K562 (cell line): ENCODE data around the gene REX1BD. TPM values are rescaled to one million over a fixed set of nuclear protein-coding genes. Genes with fewer than 3 reads are reported as not detected.

Experiments
- CBFA2T3 ChIP-seq: fragments of 450-650 bp; IDR thresholded peaks from 2 replicates; pipeline ENCODE4 v1.6.1; 2017
- EP400 ChIP-seq: fragments of 450-650 bp; IDR thresholded peaks from 2 replicates; pipeline ENCODE4 v1.6.1; 2017; ENCODE audit warnings: antibody characterized with exemption, mild to moderate bottlenecking, moderate library complexity
- HDAC3 ChIP-seq: fragments of 450-650 bp; IDR thresholded peaks from 2 replicates; pipeline ENCODE4 v1.6.1; 2018; ENCODE audit warnings: borderline replicate concordance, mild to moderate bottlenecking, moderate library complexity; ENCODE audit not compliant: partially characterized antibody
- HNRNPLL ChIP-seq: fragments of 200-400 bp; formaldehyde crosslinking; IDR thresholded peaks from 2 replicates; pipeline ENCODE4 v1.6.1; 2017; ENCODE audit warnings: low read length, low read depth, mild to moderate bottlenecking; ENCODE audit not compliant: poor library complexity, severe bottlenecking
- MYBL2 ChIP-seq, 2 experiments: fragments of 450-650 bp in 1 of 2; sonication (generic) in 1 of 2; formaldehyde crosslinking in 1 of 2; IDR thresholded peaks; 2 replicates each; pipeline versions ENCODE4 v1.6.1 to v1.8.1; 2017 to 2022; ENCODE audit warnings: borderline replicate concordance in 1 of 2, inconsistent platforms in 1 of 2, low read depth in 1 of 2, mild to moderate bottlenecking in 1 of 2, missing genetic modification reagents in 1 of 2, moderate library complexity in 1 of 2
- PHF8 ChIP-seq: fragments of 200-600 bp; sonication (generic); IDR thresholded peaks from 2 replicates; pipeline ENCODE4 v1.6.1; 2012; ENCODE audit warnings: mixed run types, mild to moderate bottlenecking, inconsistent platforms, low read length, moderate library complexity, borderline replicate concordance
- THRA ChIP-seq: fragments of 450-650 bp; IDR thresholded peaks from 2 replicates; pipeline ENCODE4 v1.6.1; 2017; ENCODE audit warnings: mild to moderate bottlenecking, moderate library complexity
- TOE1 ChIP-seq, 2 experiments: fragments of 450-650 bp in 1 of 2; sonication (generic) in 1 of 2; formaldehyde crosslinking in 1 of 2; IDR thresholded peaks; 2 replicates each; pipeline versions ENCODE4 v1.7.1 to v1.8.0; 2016 to 2022; ENCODE audit warnings: borderline replicate concordance in 2 of 2, mild to moderate bottlenecking in 2 of 2, antibody characterized with exemption in 1 of 2, inconsistent platforms in 1 of 2, low read depth in 1 of 2, missing genetic modification reagents in 1 of 2, moderate library complexity in 1 of 2
- XRCC3 ChIP-seq: fragments of 450-650 bp; IDR thresholded peaks from 2 replicates; pipeline ENCODE4 v1.6.1; 2017; ENCODE audit warnings: mild to moderate bottlenecking, moderate library complexity
- ZKSCAN3 ChIP-seq: fragments of 250-450 bp; sonication (Bioruptor Pico); IDR thresholded peaks from 2 replicates; pipeline ENCODE4 v1.4.0; 2020
- ZNF121 ChIP-seq: sonication (generic); formaldehyde crosslinking; conservative IDR thresholded peaks from 2 replicates; pipeline ENCODE4 v1.8.0; 2022; ENCODE audit warnings: missing genetic modification reagents
- ZNF318 ChIP-seq, 2 experiments: fragments of 450-650 bp; IDR thresholded peaks; 2 replicates each; pipeline ENCODE4 v1.6.1; 2016; ENCODE audit warnings: mild to moderate bottlenecking in 2 of 2, borderline replicate concordance in 1 of 2, low read depth in 1 of 2, moderate library complexity in 1 of 2
- ZNF431 ChIP-seq: sonication (generic); formaldehyde crosslinking; IDR thresholded peaks from 2 replicates; pipeline ENCODE4 v1.8.0; 2022; ENCODE audit warnings: mild to moderate bottlenecking, missing genetic modification reagents
- ZNF639 ChIP-seq, 2 experiments: fragments of 200-800 bp in 1 of 2; sonication (Bioruptor generic) in 1 of 2; sonication (generic) in 1 of 2; formaldehyde crosslinking in 1 of 2; IDR thresholded peaks in 1 of 2; conservative IDR thresholded peaks in 1 of 2; 2 replicates each; pipeline versions ENCODE4 v1.5.0 to v1.6.1; 2016 to 2020; ENCODE audit warnings: missing compliant biosample characterization in 1 of 2, missing genetic modification characterization in 1 of 2, missing genetic modification reagents in 1 of 2
- polyA plus RNA-seq, 8 experiments: library from polyadenylated mRNA; depleted of rRNA in 4 of 8; stranded (reverse) in 5 of 8; unstranded in 3 of 8; fragments of >200 nt; fragmentation: Nextera tagmentation in 2 of 8; fragmentation: Illumina TruSeq in 1 of 8; extraction: Ambion mirVana in 2 of 8; extraction: Trizol in 1 of 8; gene quantifications; 2 replicates each; pipeline versions ENCODE4 v1.2.1 to v1.2.3, GENCODE V29; 2011 to 2014; ENCODE audit warnings: inconsistent platforms in 1 of 8, missing spikeins in 1 of 8
- total RNA-seq, 7 experiments: library from RNA; depleted of rRNA in 6 of 7; stranded (reverse); fragments of >200 nt in 6 of 7; fragmentation: Illumina TruSeq in 2 of 7; extraction: Trizol in 2 of 7; gene quantifications; 2 replicates each; pipeline versions ENCODE4 v1.2.1 to v1.2.3, GENCODE V29; 2011 to 2021; ENCODE audit warnings: low replicate concordance in 1 of 7

REX1BD gene
- total and polyA plus RNA-seq, 9 of the 15 experiments (the other 6 are each of a cell fraction or from before 2014, with no cell fraction given) = 1.9 to 136 (median 13.8) TPM

GRCh38 chr19:18588611-18589379 lies at the start of gene REX1BD (continued):
- no peak for TF ChIP-seq ZNF318 (IDR thresholded peaks at IDR 0.05; ENCODE audit: borderline replicate concordance in 1 of 2, low read depth in 1 of 2)
- TF ChIP-seq MYBL2 (IDR thresholded peaks at IDR 0.05; ENCODE audit: low read depth) = no peak
- no peak for TF ChIP-seq MYBL2 (CRISPR knock-in tag; IDR thresholded peaks at IDR 0.05; ENCODE audit: borderline replicate concordance)
- peak; percentile 51 for TF ChIP-seq EP400
- no peak; the same call in 1 of the 2 replicates for TF ChIP-seq ZNF121 (CRISPR knock-in tag)
- TF ChIP-seq ZKSCAN3 (CRISPR knock-in tag) = no peak
- TF ChIP-seq ZNF431 (CRISPR knock-in tag) = no peak; the same call in 1 of the 2 replicates
- TF ChIP-seq PHF8 = peak; percentile 89
- TF ChIP-seq HNRNPLL = peak; percentile 71
- no peak for TF ChIP-seq XRCC3
- TF ChIP-seq HDAC3 = no peak
- TF ChIP-seq CBFA2T3 = no peak; the same call in 1 of the 2 replicates
- TF ChIP-seq TOE1 (IDR thresholded peaks at IDR 0.05; ENCODE audit: borderline replicate concordance) = peak; percentile 58; the same call in 1 of the 2 replicates
- TF ChIP-seq TOE1 (CRISPR knock-in tag; IDR thresholded peaks at IDR 0.05; ENCODE audit: borderline replicate concordance, low read depth) = no peak
- TF ChIP-seq ZNF639 (CRISPR knock-in tag; conservative IDR thresholded peaks at IDR 0.05 in 1 of 2, IDR thresholded peaks at IDR 0.05 in 1 of 2) = peak in 1 of 2 experiments; percentile 77; a peak in 2 of 4 replicates
- no peak for TF ChIP-seq THRA
